ENCODE results near the gene CBFA2T2. TPM values are rescaled to one million over a fixed set of nuclear protein-coding genes. Genes with fewer than 3 reads are reported as not detected.

CBFA2T2 gene
- total RNA-seq, 2 donors from 2014 or later, result 9.8 to 10.4 TPM

GRCh38 chr20:33604084-33604990 is 114.4 kb downstream of the CBFA2T2 start:
- Histone ChIP-seq H3K4me3 (no peak overlapping the region), H3K27me3 (no peaks in the 10 kb centered on the region), H3K27ac (no peak overlapping the region), H3K4me1 (peaks cover 0 to 11% of the 10 kb centered on the region in 2 donors), H3K9me3 (no peaks in the 10 kb centered on the region), H3K36me3 (peaks cover 19% of the 10 kb centered on the region)
- TF ChIP-seq CTCF (IDR thresholded peaks at IDR 0.05), result no peak
- no peak for DNase-seq (ENCODE audit: low spot score)

GRCh38 chr20:33604991-33605370 is 115.1 kb downstream of the CBFA2T2 start:
- no peaks in the 10 kb centered on the region for H3K27me3 ChIP-seq
- no peak for DNase-seq (ENCODE audit: low spot score)
- peaks cover 0 to 11% of the 10 kb centered on the region in 2 donors for H3K4me1 ChIP-seq
- H3K4me3 ChIP-seq, result no peak overlapping the region
- H3K27ac ChIP-seq, result no peak overlapping the region
- H3K36me3 ChIP-seq, result peaks cover 19% of the 10 kb centered on the region
- TF ChIP-seq CTCF (IDR thresholded peaks at IDR 0.05), result no peak
- H3K9me3 ChIP-seq, result no peaks in the 10 kb centered on the region

GRCh38 chr20:33606118-33606771 is 116.3 kb downstream of the CBFA2T2 start:
- no peaks in the 10 kb centered on the region for H3K9me3 ChIP-seq
- TF ChIP-seq CTCF (IDR thresholded peaks at IDR 0.05), result no peak
- no peak overlapping the region for H3K4me3 ChIP-seq
- no peak overlapping the region for H3K27ac ChIP-seq
- H3K4me1 ChIP-seq, result peaks cover 0 to 11% of the 10 kb centered on the region in 2 donors
- H3K36me3 ChIP-seq, result peaks cover 19% of the 10 kb centered on the region
- H3K27me3 ChIP-seq, result no peaks in the 10 kb centered on the region
- no peak for DNase-seq (ENCODE audit: low spot score)

GRCh38 chr20:33609504-33609903 is 119.6 kb downstream of the CBFA2T2 start:
- DNase-seq (ENCODE audit: low spot score), result no peak
- no peak overlapping the region for H3K4me3 ChIP-seq
- no peaks in the 10 kb centered on the region for H3K9me3 ChIP-seq
- peaks cover 30% of the 10 kb centered on the region for H3K36me3 ChIP-seq
- no peaks in the 10 kb centered on the region for H3K27me3 ChIP-seq
- peaks cover 0 to 5% of the 10 kb centered on the region in 2 donors for H3K4me1 ChIP-seq
- TF ChIP-seq CTCF (IDR thresholded peaks at IDR 0.05), result no peak
- no peak overlapping the region for H3K27ac ChIP-seq

GRCh38 chr20:33611106-33611505 is 121.2 kb downstream of the CBFA2T2 start:
- Histone ChIP-seq H3K9me3 (no peaks in the 10 kb centered on the region), H3K36me3 (peaks cover 41% of the 10 kb centered on the region), H3K27ac (no peak overlapping the region), H3K27me3 (no peaks in the 10 kb centered on the region), H3K4me3 (no peak overlapping the region), H3K4me1 (no peaks in the 10 kb centered on the region)
- no peak for TF ChIP-seq CTCF (IDR thresholded peaks at IDR 0.05)
- DNase-seq (ENCODE audit: low spot score), result no peak

Data from right atrium auricular region (tissue), 2 donors.